ENCODE results near the gene ZNF835.

Gene ZNF835

GRCh38 chr19:56661248-56661647 lies 10.3 kb downstream of the ZNF835 start:
- DNase-seq = no peak

DNA sequence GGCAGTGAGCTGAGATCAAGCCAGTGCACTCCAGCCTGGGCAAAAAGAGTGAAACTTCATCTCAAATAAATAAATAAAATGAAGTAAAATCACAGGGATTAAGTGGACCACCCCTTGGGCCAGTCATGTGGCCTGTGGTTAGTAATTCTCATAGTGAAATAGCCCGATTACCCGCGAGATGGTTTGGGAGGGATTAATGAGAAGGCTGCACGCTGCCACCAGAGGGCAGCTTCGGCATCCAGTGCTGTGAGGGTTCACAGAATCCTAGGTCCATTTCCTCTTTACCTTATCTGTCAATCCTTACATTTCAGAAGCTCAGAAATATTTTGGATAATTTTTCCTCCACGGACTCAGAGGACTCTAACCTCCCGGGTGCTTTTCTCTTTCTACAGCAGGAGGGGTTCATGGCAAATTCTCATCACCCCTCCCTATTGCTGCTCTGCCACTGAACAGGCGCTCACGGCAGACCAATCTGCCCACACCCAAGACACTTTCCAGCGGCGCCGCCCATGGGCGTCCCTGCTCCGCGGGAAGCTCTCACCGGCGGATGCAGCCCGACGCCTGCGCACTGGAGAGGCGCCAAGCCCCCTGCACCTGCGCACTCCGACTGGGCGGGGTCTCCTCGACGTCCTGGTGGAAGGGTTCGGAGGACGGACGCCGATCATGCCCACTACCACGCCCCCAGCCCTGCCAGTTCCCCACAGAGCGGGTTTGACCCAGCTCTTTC lies 11.0 kb downstream of the ZNF835 start:
- no peak for DNase-seq

GRCh38 chr19:56654151-56654550 lies 17.4 kb downstream of the ZNF835 start:
- no peak for DNase-seq

DNA sequence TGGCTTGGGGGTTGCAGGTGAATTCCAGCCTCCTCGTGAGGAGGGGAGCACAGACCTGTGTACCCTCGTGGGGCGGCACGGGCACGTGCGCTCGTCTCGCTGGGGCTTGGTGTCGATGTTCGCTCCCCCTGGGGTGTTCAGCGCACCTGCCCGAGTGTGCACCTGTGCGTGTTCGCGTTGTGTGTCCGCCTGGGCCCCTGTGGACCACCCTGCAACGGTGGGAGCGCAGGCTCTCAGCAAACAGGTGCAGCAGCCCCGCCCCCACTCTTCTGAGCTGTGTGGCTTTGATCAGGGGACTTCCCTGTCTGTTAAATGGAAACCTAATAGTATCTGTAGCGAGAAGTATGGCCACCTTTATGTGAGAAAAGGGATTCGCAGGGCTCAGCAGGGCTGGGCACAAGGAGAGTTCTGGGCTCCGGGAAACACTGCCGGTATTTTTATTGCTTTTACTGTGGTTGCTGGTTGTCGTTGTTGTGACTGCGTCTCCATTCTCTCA lies 28.0 kb downstream of the ZNF835 start:
- no peak for DNase-seq

GRCh38 chr19:56642711-56643459 lies 28.7 kb downstream of the ZNF835 start, which contains the start of gene SMIM17:
TSS of gene SMIM17 (plus strand) at chr19:56643159. CDS start at chr19:56645668, 2,509 bp downstream.
- no peak for DNase-seq

DNA sequence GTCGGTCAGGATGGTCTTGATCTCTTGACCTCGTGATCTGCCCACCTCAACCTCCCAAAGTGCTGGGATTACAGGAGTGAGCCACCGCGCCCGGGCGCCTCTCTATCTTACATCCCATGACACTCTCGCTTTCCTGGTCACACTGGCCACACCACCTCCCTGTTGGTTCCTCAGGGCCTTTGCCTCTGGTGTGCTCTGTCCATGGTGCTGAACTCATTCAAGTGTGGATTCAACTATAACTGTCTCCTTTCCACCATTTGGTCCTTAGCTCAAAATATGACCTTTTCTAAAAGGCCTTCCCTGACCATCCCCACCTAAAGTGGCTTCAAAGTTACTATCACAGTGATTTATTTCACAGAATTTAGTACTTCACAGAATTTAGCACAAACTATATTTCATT lies 32.3 kb downstream of the ZNF835 start:
- DNase-seq = no peak

- DNase-seq = peak; percentile 45
Measured at GRCh38 chr19:56637976-56638555, 33.5 kb downstream of the ZNF835 start.

DNA sequence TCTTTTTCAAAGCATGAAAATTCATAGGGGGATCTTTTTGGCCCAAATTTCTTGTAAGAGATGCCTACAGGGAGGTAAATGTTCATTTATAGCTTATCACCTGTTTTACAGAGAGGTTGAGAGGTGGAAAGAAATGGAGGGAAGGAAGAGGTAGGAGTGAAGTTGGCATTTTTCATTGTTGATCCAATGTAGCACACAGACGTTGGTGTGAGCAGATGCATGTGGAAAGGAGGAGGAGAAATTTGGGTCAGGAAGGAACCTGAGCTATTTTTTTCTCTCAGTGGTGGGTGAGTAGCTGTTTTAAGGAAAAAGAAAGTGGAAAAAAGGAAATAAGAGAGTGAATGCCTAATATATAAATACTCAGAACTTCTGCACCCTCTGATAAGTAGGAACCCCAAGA lies 38.5 kb downstream of the ZNF835 start:
- DNase-seq = no peak

- no peak for DNase-seq
Measured at GRCh38 chr19:56625708-56626107, 45.8 kb downstream of the ZNF835 start.

DNA sequence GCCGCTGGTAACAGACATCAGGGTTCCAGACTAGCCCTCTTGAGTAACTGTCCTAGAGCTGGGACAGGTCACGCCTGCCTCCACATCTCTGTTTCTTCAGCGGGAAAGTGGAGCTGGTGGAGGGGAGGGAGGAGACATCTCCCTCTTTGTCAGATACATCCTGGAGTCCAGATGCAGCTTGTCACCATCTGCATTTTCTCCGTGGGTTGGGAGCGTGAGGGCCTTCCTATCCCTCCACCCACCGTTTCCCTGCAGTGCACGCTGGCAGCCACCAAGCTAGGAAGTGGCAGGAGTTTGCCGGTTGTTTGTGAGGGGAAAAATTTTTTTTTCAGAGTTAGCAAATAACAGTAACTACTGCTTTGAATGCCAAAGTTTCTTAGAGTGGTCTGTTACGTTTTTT lies 48.6 kb downstream of the ZNF835 start:
- DNase-seq = no peak

- DNase-seq = no peak
Measured at GRCh38 chr19:56622374-56622773, 49.2 kb downstream of the ZNF835 start.

GRCh38 chr19:56619121-56619520 lies 52.4 kb downstream of the ZNF835 start:
- DNase-seq = no peak

DNA sequence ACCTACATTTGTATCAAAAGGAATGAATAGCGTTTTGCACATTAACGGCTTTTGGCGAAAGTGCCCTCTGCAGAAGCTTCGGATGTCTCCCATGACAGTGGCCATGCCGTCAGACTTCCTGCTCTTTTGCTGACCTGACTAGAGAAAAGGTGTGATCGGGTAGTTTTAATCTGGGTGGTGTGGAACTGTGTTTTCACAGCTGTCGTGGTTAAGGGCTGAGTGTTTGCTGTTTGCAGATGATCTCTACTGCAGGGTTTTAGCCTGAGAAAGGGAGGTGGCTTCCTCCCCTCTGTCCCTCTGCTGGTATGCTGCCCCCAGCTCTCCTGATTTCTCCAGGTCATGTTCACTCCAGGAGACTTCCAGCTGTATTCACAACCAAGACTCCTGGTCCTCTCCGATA lies 54.0 kb downstream of the ZNF835 start:
- no peak for DNase-seq

DNA sequence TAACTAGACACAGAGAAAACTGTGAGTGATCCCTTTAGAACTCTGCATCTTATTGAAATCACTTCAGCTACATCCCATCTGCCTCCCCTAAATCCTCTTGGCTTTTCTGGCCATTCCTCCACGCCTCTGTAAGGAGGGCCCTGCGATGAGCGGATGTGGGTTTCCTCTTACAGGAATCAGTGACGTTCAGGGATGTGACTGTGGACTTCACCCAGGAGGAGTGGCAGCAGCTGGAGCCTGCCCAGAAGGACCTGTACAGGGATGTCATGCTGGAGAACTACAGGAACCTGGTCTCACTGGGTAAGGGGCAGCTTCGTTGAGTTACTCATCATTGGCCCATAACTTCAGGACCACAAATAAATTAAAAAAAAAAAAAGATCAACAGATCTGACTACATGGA lies 57.9 kb downstream of the ZNF835 start:
- no peak for DNase-seq

GRCh38 chr19:56612737-56613136 lies 58.8 kb downstream of the ZNF835 start:
- DNase-seq = no peak
